SK-N-SH treated with all-trans-retinoic acid at 6 μM for 48 hours (cell line): ENCODE results near the gene ZNF217.

Source experiments
- ATAC-seq: fragments of 200-7000 bp; cut with Tn5 transposase; 3 replicates; pipeline ENCODE4 v1.9.1; 2020; ENCODE audit warnings: mild to moderate bottlenecking, moderate library complexity
- CREB5 ChIP-seq: fragments of 250-450 bp; sonication (Bioruptor Pico); IDR thresholded peaks from 2 replicates; pipeline ENCODE4 v1.5.1; 2020; ENCODE audit warnings: low read depth, mild to moderate bottlenecking, moderate library complexity
- CSDC2 ChIP-seq: fragments of 250-450 bp; sonication (Bioruptor Pico); IDR thresholded peaks from 2 replicates; pipeline ENCODE4 v1.5.0; 2020; ENCODE audit warnings: mild to moderate bottlenecking, moderate library complexity
- ESRRG ChIP-seq: fragments of 250-450 bp; sonication (Bioruptor Pico); IDR thresholded peaks from 2 replicates; pipeline ENCODE4 v1.6.1; 2021; ENCODE audit warnings: mild to moderate bottlenecking
- GLIS3 ChIP-seq: fragments of 250-450 bp; sonication (Bioruptor Pico); IDR thresholded peaks from 2 replicates; pipeline ENCODE4 v1.5.0; 2020; ENCODE audit warnings: mild to moderate bottlenecking, moderate library complexity
- ISL1 ChIP-seq: fragments of 250-450 bp; sonication (Bioruptor Pico); IDR thresholded peaks from 2 replicates; pipeline ENCODE4 v2.1.2; 2022; ENCODE audit warnings: mild to moderate bottlenecking, moderate library complexity
- OSR1 ChIP-seq: fragments of 250-450 bp; sonication (Bioruptor Pico); IDR thresholded peaks from 2 replicates; pipeline ENCODE4 v1.8.0; 2022; ENCODE audit warnings: moderate library complexity, mild to moderate bottlenecking, inconsistent platforms
- PPARA ChIP-seq: fragments of 250-450 bp; sonication (Bioruptor Pico); IDR thresholded peaks from 2 replicates; pipeline ENCODE4 v1.5.0; 2020; ENCODE audit warnings: mild to moderate bottlenecking, borderline replicate concordance
- RARB ChIP-seq: fragments of 250-450 bp; sonication (Bioruptor Pico); IDR thresholded peaks from 2 replicates; pipeline ENCODE4 v1.8.0; 2021; ENCODE audit warnings: mild to moderate bottlenecking, moderate library complexity
- ZFP30 ChIP-seq: fragments of 450-650 bp; formaldehyde crosslinking; IDR thresholded peaks from 2 replicates; pipeline ENCODE4 v1.5.0; 2022; ENCODE audit warnings: mild to moderate bottlenecking, moderate library complexity
- ZNF565 ChIP-seq: fragments of 450-650 bp; formaldehyde crosslinking; conservative IDR thresholded peaks from 2 replicates; pipeline ENCODE4 v1.5.0; 2020; ENCODE audit warnings: low read depth, mild to moderate bottlenecking, moderate library complexity

ZNF217 gene

GRCh38 chr20:53517146-53517545 lies 76.5 kb downstream of the ZNF217 start:
- ATAC-seq = no peak
- TF ChIP-seq CSDC2 (CRISPR knock-in tag) (no peak), ISL1 (CRISPR knock-in tag) (no peak), OSR1 (CRISPR knock-in tag) (no peak), ZNF565 (no peak), ZFP30 (CRISPR knock-in tag) (no peak), PPARA (CRISPR knock-in tag) (no peak), RARB (CRISPR knock-in tag) (no peak), ESRRG (CRISPR knock-in tag) (no peak), GLIS3 (CRISPR knock-in tag) (no peak), CREB5 (CRISPR knock-in tag) (no peak)
- TF ChIP-seq, all 23 proteins: peak for 0
